ENCODE results near the gene WNT7B.

Gene WNT7B

DNA sequence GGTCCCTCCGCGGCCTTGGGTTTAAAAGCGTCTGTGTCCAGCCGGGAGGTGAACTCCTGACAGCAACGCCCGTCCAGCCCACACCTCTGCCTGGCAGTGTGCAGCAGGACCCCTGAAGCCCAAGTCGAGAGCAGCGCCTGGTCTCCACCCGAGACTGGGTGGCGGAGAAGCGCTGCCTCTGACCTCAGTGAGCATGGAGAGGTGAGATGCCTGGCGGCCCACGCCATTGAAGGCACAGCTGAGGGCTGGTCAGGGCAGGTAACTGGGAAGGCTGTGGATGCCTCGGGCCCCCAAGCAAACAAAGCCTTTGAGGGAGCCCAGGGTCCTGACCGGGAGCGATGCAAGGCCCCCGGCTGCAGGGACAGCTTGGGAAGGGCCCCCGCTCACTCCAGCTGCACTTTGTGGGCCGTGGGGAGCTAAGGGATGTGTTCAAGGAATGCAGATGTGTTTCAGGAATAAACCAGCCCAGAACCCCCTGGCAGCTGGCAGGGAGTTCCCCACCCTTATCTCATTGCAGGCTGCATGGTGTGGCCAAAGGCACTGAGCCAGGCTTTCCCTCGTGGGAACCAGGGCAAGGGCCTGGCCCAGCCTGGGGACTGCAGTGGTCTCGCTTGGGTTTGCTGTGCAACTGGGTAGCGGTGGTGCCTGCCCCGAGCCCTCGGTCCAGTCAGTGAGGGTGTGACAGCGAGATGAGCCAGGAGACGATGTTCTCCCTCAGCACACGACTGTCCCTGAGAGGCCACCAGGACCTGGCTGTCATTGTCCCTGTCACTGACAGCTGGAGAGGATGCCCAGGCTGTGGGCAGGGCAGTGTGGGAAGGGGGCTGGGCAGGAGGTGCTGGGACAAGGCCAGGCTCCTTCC, 92.5 kb downstream of the WNT7B start:
- no peak for DNase-seq

DNA sequence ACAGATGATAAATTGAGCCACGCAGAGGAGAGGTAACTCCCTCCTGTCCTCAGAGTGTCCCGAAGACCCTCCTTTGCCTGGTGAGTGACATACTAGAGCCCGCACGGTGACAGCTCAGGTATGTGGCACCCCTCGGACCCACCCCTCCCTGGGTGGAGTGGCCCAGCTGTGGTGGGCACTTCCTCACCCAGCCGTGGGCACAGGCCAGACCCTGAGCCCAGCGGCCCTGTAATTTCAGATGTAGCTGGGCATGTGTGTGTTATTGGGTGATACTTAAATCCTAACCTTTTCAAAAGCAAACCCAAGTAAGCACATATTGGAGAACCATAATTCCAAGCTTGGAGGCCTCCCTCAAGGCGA, 93.2 kb downstream of the WNT7B start:
- no peak for DNase-seq

DNA sequence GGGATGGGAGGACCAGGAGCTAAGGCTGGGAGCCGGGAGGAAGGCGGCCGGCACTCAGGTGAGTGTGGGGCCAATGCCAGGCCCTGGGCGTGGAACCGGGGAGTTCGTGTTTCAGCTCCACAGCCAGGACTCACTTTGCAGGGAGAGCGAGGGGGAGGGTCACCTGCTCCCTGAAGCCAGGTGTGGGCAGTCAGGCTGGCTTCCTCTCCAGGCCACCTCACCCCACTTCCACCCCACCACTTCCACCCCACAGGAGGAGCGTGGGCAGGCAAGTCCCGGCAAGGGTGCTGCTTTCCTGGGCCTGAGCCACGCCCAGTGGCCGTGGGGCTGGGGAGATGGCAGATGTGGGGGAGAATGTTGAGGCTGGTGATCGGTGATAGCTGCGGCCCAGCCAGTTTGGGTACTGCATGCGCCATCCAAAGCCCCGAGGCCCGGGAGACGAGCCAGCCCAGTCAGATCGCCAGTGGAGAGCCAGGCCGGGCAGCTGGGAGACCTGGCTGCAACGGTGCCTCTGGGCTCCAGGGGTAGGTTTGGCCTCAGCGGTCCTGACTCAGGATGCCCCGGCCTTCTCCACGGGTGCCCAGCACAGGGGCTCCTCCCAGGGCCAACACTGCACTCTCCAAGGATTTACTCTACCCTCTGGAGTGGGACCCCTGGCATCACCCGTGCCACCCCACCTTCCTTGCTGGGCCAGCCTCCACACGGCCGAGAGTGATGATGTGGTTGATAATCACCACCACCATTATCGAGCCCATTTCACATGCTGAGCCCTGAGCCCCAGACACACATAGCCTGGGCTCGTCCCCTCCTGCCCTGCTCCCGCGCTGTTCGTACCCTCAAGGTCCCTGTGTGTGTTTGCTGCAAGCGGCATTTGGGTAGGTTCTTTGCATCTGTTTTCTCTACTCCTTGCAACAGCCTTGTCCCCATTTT, 93.8 kb downstream of the WNT7B start:
- no peak for DNase-seq

DNA sequence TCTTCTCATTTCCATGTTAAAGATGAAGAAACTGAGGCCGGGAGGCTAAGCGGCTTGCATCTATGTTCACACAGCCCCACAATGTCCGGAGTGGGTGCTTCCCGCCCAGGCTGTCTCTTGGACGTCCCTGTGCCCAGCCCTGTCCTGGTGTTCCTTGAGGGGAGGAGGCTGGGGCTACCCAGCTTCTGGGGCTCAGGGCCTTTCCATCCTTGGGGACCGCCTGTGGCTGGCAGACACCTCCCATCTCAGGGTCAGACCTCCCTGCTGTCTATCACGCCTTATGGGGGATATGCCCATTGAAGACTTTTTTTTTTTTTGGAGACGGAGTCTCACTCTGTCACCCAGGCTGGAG, 95.5 kb downstream of the WNT7B start:
- DNase-seq: no peak

DNA sequence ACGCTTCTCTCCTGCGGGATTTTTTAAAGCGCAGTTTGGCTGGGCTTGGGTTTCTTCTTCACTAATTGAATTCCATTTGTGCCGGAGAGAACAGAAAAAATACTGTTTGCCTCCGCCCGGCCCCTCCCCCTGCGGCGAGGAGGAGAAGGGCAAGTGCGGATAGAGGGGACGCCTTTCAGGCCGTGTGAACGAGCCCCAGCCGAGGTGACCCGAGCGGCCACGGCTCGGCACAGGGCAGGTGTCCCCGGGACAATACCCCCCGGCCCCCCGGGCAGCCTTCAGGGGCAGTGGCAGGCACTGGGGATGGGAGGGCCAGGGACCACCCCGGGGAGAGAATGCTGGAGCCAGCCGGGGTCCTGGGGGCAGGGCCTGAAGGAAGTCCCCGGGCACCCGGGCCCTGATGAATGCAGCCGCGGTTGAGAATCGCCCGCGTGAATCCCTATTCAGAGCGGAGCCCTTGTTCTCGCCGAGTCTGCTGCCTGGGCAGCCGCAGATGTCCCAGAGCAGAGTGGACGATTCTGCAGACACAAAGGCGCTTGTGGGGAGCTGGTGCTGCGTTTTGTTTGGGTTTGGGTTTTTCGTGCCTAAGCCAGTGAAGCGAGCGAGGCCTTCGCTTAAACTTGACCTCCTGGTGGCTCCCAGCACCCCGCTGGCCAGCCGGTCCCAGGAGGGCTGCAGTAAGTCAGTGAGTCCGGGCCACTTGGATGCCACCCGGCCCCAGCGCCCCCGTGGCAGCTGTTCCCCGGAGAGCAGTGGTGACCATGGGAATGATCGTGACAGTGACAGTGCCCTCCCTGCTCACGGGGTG, 96.0 kb downstream of the WNT7B start:
- DNase-seq: no peak

DNA sequence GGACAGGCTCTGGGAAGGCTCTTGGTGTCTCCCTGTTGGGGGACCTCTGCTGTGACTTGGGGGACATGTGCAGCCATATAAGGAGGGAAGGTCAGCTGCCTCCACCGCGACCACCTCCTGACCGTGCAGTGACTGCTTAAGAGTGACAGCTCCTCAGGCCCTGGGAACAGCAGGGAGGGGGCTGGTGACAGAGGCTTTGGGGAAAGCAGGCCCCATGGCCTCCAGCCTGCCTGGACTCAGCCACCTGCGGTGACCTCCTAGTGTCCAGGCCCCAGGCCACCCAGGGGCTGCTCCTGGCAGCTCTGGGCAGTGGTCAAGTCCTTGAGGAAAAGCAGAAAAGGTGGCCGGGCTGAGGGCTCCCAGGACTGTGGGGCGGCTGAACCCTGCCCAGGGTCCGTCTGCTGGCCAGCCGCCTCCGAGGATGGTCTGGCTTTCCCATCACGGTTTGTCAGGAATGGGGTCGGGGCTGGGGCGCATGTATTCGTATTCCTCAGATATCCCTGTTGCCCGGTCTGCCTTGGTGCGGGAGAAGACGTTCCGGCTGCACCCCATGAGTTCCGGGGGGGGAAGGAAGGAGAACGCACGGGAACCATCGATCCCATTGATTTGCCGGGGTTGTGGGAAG, 96.8 kb downstream of the WNT7B start:
- DNase-seq: no peak

DNA sequence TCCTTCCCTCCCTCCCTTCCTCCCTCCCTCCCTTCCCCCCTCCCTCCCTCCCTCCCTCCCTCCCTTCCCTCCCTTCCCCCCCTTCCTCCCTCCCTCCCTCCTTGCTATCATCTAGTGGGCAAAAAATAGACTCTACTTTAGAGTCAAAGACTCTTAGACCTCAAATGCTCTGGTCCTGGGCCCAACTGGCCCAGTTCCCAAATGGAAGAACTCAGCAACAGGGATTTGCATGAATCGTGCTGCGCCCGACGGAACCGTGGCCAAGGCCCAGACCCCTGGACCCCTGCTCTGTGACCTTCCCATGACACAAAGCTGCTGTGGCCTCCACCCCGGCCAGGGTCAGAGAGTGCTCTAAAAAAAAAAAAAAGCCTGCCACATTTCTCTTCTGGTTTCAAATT, 97.4 kb downstream of the WNT7B start:
- DNase-seq: no peak

DNA sequence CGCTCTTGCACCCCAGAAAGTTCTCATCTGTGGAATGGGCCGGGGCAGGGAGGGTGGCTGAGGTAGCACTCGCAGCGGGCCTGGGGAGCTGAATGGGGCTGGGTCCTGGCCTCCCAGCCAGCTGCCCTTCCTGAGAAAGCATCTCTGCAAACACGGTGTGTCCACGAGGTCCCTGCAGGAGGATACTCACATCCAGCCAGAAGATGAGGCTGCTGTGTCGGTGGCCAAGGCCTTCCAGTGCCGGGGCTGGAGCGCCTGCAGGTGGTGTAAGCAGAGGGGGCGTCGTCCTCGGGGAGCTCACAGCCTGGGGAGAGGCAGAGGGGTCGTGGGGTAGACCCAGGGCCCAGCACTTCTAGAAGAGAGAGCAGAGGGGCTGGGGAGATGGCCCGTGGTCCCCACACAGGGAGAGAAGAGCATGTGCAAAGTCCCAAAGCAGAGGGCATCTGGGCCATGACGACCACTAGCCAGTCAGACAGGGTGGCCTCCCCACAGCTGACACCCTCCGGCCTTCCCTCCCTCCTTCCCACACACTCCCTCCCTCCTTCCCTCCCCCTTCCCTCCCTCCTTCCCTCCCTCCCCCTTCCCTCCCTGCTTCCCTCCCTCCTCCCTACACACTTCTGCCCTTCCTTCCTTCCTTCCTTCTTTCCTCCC, 97.9 kb downstream of the WNT7B start:
- no peak for DNase-seq

DNA sequence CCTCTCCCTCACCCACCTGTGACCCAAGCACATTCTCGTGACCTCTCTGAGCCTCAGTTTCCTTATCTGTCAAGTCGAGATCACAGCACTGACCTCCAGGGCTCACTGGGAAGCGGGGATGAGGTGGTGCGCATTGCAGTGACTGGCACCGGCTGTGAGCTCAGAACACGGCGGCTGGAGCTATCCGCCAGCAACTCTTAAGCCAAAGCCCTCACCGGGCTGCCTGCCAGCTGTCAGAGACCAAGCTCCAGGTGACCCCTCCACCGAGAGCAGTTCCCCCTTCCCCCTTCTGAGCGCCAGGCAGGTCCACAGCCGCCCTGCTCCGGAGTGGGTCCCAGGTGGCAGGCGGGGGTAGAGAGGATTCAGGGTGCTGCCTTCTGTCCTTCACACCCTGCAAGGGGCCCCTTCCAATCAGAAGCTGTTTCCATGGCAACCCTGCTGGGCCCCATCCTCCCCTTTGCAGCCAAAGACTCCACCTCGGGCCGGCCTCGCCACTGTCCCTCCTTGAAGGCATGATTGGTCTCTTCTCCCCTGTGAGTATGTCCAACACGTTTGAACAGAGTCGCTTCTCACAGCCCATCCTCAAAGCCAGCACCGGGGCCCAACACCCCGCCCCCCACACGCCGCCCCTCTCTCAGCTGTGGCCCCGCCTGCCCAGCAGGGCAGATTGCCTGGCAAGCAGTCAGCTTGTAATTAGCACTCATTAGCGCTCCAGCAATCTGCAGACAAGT, 98.7 kb downstream of the WNT7B start:
- peak; percentile 93 for DNase-seq

DNA sequence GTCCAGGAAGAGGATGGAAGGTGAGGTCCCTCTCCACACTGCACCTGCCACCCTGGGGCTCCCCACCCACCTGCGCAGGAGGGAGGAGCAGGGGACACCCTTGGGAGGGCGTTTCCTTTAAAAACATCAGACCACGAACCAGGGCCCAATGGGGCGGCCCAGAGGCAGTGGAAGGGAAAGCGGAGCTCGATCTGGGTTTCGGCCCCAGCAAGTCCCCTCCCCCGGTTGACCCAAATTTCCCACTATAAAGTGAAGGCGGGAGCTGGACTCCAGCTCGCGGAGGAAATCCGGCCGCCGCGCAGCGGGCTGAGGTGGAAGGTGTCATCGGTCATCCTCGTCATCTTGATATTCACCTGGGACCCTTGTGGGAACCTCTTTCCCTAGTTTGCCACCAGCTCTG, 99.3 kb downstream of the WNT7B start:
- no peak for DNase-seq

DNA sequence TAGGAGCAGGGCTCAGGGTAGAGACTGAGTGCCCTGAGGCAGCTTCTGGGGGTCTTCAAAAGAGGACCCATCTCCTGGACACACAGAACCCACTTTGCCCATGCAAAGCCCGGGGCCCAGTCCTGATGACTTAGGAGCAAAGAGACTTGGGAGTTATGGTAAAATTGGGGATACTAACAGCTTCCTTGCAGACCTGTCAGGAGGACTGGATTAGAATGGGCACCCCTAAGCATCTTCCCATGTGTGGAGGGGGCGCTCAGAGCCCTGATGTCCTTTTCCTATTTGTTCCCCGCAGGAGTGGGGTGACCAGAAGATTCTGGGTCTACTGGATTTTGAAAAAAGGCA, 100.0 kb downstream of the WNT7B start:
- peak; percentile 33 for DNase-seq

DNA sequence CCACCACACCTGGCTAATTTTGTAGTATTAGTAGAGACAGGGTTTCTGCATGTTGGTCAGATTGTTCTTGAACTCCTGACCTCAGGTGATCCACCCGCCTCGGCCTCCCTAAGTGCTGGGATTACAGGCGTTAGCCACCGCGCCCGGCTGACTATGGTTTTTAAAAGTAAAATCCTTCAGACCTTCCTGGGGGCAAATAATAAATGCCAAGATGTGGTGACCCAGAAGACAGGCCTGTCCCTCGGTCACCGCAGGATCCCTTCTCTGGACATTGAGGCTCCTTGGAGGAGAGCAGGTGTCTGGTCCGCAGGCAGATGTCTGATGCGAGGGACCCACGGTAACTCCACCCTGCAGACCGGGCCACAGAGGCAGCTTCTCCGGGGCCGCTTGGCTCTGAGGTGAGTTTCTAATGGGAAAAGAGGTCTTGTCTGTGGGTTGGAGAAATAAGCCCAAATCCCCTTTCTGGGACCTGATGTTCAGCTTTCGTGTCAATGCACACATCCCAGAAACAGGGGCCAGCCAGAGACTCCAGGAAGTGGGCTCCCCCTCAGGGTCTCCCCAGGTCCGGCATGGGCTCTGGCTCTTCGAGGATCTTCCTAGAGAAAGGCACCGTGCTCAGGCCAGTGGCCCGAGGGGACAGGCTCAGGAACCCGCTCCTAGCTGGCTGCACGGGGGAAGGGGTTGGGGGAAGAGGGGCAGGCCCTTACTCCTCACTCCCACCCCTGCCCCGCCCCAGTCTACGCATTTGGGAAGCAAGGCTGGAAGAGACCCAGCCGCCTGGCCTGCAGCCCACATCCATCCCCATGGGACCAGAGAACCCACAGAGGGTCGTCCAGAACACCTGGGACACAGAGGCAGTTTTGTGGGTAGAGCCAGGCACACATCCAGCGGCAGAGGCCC, 100.6 kb downstream of the WNT7B start:
- peak; percentile 33 for DNase-seq

DNA sequence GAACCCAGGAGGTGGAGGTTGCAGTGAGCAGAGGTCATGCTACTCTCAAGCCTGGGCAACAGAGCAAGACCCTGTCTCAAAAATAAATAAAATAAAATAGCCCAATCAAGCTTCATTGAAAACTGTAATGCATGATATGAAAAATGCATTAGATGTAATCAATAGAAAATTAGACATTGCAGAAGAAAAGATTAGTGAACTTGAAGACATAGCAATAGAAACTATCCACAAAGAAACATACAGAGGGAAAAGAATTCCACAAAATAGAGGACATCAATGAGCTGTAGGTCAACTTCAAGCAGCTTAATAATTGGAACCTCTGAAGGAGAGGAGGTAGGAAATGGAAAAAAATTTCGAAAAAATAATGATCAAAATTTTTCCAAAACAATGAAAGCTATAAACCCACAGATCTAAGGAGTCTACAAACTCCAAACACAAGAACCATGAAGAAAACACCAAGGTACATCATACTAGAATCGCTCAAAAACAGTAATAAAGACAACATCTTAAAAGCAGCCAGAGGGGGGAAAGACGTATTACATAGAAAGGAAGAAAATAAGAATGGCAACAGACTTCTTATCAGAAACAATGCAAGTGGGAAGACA, 104.2 kb downstream of the WNT7B start:
- DNase-seq: no peak

DNA sequence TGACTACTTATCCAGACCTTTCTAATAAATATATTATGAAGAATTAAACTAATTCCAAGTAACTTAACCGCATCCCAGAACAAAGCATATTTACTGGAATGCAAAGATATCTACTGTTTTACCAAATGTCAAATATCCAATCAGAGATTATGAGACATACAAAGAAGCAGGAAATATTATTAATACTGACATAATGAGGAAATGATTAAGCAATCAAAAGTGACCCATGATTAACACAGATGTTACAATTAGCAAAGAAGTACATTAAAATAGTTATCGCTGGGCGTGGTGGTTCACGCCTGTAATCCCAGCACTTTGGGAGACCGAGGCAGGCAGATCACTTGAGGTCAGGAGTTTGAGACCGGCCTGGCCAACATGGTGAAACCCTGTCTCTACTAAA, 105.2 kb downstream of the WNT7B start:
- no peak for DNase-seq
